SIG-M5 treated with dmso at 0.1 percent for 504 hours (cell line): ENCODE data around the gene MGLL.

Experiments used
- DNase-seq: peaks from one replicate; lab custom pipeline; 2025; ENCODE audit not compliant: unreplicated experiment; lab: John Stamatoyannopoulos, UW

MGLL gene

GRCh38 chr3:127790882-127791183 lies 31.5 kb downstream of the MGLL start:
- no peak for DNase-seq

DNA sequence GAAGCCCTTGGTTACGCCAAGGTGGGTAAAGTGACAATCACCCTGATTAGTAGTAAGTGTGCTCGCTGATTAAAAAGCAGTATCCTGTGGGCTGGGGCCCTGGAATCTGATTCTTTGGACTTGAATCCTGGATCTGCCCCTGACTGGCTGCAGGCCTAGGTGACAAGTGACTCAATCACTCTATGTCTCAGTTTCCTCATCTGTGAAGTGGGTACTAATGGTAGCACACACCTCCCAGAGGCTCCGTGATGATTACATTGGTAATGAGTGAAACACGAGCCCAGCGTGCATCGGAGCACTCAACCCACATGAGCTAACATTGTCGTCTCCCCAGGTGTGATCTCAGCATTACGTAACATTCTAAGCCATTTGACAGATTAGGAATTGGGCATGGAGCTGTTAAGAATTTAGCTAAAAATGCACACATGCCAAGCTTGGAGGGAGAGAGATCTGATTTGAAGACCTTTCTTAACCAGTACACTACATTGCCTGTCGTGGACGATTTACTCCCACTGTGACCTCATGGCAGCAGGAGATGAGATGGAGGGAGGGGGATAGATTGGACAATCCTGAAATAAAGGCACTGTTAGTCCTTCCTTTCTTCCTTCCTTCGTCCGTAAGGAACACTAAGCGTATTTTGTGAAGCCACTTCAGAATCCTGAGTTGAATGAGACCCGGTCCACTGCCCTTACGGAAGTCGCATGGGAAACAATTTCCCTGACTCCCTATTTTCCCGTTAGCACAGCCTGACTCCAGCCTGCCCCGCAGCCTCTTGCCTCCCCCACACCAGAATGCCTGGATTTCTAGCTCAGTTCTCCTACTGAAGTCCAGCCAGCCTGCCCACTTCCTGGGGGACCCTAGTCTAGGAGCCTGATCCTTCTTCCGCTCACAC lies 32.1 kb downstream of the MGLL start:
- no peak for DNase-seq

DNA sequence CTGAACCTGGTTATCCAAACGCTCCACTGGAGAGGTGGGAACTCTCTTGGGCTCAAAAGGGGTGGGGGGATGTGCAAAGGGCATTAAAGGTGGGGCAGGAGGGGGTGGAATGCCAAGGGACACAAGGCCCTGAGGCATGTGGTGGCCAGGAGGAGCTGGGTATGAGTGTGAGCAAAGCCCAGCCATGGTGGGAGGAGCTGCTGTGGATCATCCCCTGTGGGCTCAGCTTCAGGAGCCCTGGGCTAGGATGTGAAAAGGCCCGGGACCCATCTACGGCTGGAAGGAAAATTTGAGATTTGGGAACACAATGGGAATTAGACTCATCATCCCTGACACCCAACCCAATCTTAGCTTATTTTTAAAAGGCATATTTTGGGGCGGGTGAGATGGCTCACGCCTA lies 33.3 kb downstream of the MGLL start:
- no peak for DNase-seq

- no peak for DNase-seq
Measured at GRCh38 chr3:127788451-127788909, 33.8 kb downstream of the MGLL start.

DNA sequence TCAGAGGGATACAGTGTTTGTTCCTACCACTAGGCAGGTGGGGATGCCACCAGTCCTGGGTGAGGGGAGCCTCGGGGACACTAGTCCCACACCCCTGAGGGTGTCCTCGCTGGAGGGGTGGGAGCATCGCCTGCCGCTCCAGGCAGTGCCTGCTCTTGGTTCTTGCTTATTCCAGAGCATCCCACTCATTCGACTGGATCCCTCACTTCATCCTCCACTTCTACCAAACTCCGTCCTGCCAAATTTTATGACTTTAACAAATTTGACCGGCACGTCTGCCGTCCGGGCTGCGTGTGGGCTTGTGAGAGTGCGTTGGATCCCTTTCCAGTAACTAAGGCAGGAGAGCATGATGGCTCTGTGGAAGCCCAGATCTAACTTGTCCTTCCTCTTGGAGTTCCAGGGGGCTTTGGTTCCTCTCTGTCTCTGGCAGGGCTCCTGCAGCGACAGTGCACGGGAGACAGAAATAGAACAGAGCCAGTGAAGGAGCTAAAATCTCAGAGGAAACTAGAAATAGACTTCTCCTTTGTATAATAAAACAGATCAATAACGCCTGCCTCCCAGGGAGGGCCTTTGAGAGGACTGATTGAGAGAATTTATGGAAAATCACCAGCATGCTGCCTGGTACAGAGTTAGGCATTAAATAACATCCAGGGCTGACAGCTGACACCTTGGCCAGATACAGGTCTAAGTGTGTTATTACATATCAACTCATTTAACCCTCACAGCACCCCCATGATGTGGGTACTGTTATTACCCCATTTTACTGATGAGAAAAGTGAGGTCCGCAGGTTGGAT lies 34.5 kb downstream of the MGLL start:
- DNase-seq, result no peak

DNA sequence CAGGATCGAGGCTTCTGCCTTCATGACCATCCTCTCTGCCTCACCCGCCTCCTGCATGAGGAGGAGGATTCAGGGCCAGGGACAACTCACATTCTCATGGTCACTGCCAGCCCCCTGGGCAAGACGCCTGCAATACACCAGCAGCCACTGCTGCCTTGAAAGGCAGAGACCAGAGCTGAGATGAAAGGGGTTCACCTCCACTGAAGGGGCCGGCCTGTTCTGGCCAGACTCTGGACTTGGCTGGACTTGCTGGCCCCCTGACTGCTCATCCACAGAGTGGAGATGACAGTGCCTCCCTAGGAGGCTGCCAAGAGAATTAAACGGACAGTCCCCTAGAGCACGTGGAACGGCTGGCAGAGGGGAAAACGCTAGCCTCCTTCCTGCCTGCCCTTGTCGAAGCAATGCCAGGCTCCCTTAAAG lies 35.2 kb downstream of the MGLL start:
- DNase-seq, result no peak

DNA sequence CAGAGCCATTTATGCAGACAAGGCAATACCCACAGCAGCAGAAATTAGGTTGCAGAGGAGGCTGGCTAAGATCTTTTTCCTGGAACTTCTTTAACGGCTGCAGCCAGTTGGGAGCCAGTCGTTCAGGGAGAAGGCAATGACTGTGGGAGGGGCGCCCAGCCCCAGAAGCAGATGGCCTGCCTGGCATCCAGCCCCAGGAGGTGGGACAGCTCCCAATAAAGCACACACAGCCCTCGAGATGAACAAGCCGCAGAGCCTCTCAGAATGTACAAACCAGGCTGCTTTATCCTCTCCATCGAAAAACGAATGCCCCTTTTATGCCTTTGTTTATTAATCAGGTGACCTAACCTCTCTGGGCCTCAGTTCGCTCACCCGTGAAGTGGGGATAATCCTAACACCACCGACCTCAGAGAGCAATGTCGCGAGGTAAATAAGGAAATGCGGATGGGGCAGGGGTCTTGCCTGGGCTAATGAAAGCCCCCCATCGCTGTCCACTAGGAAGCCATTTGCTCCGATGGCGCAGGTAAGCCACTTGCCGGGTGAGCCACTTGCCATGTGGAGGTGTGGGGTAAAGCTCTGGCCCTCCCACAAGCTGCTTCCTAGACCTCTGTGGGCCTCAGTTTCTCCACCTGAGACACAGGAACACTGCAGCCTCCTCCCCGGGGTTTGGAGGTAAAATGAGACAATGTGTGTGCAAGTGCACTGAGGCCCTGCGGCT lies 35.8 kb downstream of the MGLL start:
- DNase-seq, result no peak

DNA sequence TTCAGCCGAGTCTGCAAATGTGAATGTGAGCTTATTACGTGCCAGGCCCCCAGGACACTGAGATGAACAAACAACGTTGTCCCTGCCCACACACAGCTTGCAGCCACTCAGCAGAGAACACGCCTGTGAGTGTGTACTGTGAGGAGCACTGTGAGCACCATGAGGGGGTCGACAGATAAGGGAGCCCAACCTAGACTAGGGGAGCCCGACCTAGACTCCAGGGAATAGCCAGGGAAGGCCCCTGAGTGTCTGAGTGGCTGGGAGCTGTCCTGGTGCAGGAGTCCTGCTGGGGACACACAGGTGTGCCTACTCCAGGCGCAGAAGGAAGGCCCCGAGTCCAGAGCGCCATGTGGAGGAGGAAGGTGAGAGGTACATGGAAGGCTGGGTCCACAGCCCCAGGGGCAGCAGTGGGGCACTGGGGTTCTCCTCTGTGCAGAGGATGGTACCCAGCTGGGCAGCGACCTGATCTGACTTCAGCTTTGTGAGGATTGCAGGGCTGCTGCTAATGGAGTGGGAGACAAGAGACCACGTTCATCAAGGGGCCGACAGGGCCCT lies 36.5 kb downstream of the MGLL start:
- no peak for DNase-seq

GRCh38 chr3:127784865-127785710 lies 37.2 kb downstream of the MGLL start:
- DNase-seq, result no peak

DNA sequence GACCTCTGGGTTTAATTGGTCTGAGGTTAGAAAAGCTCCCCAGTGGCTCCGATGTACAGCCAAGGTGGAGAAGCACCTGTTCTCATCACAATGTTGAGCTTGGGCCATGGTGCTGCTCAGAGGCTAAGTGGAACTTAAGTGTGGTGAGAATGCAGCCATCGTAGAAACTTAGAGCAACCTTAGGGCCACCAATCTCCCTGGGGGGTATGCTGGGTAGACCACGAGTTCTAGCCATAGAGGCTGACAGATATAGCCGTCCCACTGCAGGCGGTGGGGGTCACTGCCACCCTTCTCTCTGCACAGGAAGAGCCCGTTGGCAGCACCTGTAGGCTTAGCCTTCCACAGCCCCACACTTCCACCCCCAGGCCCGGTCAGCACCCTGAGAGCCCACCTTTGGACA lies 38.0 kb downstream of the MGLL start:
- no peak for DNase-seq

GRCh38 chr3:127783642-127784160 lies 38.6 kb downstream of the MGLL start:
- DNase-seq, result no peak

- no peak for DNase-seq
Measured at GRCh38 chr3:127783166-127783565, 39.1 kb downstream of the MGLL start.

- DNase-seq, result no peak
Measured at GRCh38 chr3:127781411-127782001, 40.8 kb downstream of the MGLL start.

DNA sequence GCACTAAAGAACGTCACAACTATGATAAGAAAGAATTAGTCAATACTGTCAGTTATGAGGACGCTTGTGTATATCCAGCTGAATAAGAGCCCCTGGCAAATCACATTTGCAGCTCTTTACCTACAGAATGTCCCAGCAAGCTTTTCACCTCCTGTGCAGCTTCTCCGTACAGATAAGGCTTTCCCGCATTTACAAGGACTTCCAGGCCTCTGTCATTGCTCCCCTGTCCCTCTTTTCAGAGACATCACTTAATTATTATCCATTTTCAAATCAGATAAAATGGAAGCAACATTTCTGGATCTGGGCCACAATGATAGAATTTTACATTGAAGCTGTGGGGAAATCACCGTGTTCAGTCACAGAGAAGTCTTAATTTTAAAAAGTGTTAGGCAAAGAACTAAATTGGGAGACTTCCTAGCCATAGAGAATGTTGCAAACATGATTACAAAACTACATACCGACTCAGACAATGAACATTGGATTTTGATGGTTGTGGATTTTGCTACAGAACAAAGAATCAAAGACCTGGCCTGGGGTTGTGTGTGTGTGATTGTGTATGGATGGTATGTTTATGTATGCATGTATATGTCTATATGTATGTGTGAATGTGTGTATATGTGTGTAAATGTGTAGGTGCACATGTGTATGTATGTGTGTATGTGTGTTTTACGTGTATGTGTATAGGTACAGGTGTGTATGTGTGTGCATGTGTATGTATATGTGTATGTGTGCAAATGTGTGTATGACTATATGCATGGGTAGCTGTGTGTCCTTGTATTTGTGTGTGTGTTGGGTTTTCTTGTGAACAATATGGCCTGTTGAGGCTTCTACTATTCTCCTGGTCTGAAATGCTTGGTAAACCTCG lies 41.5 kb downstream of the MGLL start:
- DNase-seq, result peak; percentile 42

GRCh38 chr3:127779747-127780146 lies 42.6 kb downstream of the MGLL start:
- peak; percentile 38 for DNase-seq

DNA sequence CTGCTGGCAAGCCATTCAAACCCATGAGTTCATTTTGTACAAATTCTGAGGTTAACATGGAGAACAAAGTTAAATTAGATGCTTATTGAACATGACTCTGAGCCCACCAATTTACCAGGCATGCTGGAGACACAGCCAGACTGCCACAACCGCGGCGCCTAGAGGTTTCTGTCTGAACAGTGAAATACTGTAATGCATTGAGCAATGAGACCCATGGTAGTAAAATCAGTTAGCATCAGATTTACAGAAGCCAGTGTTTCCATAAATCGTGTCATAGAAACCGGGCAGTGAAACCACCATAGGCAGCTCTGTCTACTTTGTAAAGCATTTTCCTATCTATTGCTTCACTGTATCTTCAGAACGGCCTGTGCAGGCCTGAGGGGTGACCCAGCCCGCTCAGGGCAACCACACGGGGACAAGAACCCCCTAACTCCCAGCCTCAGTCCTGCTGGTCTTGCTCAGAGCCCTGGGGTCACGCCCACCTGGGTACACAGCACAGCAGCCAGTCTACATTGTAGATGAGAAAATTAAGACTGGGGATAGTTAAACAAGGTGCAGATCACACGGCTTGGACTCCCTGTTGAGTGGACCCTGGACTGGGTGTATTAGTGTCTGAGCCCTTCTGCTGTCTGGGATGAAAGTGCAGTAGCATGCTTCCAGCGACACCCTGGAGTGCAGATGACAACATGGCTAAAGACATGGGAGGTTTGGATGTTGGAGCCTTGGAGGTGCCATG lies 44.2 kb downstream of the MGLL start:
- peak; percentile 41 for DNase-seq

- DNase-seq, result no peak
Measured at GRCh38 chr3:127777332-127777731, 45.0 kb downstream of the MGLL start.

DNA sequence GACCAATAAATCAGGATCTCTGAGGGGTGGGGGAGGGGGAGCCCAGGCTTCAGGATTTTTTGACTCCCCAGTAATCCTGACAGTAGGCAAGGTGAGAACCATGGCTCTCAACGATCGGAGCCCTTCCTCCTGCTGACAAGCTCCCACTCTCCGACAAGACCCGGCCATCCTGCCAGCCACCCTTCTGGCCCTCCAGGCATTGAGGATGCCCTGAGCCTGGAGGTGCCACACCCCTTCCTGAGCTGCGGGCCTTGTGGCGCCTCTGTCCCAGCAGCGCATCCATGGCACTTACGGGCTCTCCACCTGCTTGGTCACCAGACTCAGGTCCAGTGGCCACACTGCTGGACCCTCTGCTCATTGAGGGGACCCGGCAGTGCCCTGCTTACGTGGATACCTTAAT lies 46.0 kb downstream of the MGLL start:
- DNase-seq, result no peak
